ENCODE measurements around the gene TDRD7.
A peak's percentile ranks its signal among the peaks of the same experiment; 100 is the strongest.

Gene TDRD7

DNA sequence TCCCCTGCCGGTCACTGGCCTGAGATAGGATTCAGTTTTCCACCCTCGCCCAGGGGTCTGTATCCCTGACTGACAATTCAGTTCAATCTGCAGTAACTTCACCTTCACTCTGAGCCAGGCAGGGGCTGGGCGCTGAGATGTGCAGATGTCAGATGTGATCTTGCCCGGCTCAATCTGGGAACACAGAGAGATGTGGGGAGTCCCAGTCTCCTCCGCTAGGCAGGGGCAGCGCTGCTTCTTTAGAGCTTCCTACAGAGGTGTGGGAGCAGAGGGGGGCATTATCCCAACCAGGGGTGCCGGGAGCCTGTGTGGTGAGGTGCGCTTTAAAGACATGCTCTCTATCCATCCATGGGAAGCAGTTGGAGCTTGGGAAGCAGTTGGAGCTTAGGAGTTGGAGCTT, 104.2 kb downstream of the TDRD7 start:
- DNase-seq = peak in 14 of 42 donors; percentile 22 to 66 (median 45)
- intact Hi-C loops (cut with DNase I) = no loop called here

DNA sequence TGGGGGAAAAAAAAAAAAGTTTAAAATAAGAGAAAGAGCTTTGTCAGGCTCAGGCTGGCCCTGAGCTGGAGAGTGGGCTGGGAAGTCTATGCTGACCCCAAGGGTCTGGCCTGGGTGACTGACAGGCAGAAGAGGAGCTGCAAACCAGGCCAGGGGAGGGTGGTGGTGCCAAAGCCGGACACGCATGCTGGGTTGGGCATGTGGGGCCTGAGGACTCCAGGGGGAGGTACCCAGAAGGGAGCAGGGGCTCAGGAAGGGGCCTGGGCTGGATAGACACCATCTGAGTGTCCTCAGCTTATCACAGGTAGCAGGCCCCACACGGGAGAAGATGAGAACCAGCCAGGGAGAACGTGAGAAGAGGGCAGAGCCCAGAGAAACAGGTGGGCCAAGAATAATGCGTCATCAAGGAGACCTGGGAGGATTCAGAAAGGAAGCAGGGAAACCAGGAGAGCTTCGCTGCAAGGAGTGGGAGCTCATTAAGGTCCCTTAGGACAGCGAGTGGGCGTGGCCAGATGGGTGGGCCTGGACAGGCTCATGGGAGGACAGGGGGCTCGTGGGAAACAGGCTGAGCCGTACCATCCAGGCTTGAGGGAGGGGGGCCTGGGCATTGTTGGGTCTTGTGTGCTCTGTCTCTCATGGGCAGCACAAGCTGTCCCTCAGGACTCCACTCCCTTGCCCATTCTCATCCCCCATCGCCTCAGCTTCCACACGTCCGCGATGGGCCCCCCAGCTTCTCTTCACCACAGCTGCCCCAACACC, 105.6 kb downstream of the TDRD7 start:
- peak in 3 of 42 donors; percentile 13 to 29 (median 23) for DNase-seq
- intact Hi-C loops (cut with DNase I) = no loop called here

DNA sequence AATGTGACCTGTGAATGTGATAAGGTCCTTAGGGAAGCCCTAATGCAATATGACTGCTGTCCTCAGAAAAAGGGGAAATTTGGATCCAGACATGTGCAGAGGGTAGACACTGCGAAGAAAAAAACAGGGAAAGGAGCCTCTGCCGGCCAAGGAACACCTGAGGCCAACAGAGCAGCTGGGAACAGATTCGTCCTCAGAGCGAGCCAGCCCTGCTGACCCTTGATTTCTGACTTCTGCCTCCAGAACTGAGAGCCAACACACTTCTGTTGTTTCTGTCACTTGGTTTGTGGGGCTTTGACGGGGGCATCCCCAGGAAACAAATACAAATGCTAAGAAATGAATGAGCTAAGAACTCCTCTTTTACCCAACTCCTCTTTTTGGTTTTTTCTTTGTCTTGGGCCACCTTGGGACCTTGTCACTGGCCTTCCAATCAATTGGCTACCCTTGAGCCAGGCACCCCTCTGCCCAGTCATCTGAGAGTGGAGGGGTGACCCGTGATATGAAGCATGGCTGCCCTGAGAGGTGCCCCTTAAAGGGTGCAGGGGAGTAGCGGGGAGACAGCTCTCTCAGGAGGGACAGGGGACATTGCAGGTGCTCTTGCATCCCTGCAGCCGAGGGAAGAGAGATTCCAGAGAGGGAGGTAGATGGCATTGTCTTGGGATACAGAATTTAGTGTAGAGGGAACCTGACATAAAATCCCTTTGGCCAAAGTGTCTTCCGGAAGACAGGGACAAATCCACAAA, 106.4 kb downstream of the TDRD7 start:
- intact Hi-C loops (cut with DNase I) = no loop called here
- DNase-seq = peak in 3 of 42 donors; percentile 1 to 23 (median 22)

DNA sequence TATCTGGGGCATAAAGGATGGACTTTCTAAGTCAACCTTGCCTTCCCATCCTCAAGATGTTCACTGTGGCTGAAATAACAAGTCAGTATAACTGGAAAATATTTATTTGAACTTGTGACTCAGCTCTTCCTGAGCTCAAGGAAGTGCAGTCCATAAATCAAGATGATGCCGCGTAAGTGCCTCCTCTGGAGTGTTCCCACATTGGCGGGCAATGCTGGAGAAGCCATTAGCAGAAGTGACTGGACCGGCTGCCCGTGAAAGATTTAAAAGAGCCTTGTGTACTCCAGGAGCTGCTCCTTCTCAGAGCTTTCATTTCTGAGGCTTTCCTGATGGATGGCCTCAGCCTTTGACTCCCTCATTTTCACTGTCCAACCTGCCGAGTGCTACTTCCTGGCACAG, 107.0 kb downstream of the TDRD7 start:
- peak in 3 of 42 donors; percentile 11 to 29 (median 27) for DNase-seq
- intact Hi-C loops (cut with DNase I) = no loop called here

DNA sequence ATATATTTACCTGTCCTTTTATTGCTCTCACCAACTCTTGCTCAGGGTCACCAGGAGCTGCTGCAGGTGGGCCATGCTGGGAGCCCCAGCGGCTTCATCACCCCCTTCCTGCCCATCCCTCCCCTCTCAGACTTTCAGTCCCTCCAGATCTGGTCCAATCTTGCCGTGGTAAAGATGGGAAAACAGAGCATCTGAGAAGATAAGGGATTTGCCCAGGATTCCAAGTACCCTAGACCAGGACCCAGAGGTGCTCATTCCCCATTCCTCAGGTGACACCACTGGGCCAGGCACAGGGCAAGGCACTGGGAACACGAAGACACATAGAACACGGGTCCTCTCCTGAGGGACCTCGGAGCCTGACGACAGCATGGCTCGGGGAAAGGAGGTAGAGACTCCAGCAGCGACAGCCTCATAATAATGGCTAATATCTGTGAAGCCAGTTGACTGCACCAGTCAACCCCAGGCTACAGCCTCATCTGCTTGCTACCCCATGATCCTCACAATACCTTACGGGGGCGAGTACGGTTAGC, 107.6 kb downstream of the TDRD7 start:
- peak in 2 of 42 donors; percentile 3 to 22 for DNase-seq
- intact Hi-C loops (cut with DNase I) = no loop called here

DNA sequence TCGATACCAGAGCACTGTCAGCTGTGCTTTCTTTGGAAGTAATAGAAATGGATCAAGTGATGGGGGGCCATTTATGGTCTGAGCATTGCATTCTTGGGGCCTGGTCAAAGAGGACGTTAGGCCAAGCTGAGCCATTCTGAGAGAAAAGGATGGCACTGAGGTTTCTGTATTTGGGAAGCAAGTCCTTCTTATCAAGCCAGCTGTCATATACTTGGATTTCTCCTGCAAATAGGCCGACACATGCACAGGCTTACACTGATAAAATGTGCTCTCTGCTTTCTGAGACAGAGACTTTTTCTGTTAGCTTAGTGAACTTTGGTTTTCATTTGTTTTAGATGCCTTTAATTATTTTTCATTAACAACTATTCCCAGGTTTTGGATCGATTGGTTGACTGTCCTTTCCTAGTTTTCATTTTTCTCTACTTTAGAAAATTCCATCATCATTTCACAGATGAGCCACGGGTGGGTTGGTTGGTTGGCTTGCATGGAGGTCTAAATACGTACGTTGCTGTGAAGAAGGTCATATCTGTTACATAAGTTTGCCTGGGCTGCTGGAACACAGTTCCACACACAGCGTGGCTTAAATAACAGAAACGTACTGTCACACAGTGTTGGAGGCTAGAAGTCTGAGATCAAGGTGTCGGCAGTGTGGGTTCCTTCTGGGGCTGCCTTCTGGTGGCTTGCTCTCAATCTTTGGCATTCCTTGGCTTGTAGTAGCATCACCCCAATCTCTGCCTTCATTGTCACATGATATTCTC, 109.9 kb downstream of the TDRD7 start:
- intact Hi-C loops (cut with DNase I) = no loop called here
- DNase-seq = peak in 5 of 42 donors; percentile 2 to 26 (median 7)

DNA sequence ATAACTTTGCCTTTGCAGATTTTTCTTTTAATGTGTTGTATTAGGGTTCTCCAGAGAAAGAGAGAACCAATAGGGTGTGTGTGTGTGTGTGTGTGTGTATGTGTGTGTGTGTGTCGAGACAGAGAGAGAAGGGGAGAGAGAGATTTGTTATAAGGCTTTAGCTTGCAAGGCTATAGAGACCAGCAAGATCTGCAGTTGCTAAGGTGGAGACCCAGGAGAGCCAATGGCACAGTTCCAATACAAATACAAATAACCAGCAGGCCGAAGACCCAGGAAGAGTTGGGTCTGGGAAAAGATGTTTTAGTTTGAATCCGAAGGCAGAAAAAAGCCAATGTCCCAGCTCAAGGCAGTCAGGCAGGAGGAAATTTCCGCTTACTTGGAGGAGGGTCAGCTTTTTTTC, 112.5 kb downstream of the TDRD7 start:
- DNase-seq = no peak
- intact Hi-C loops (cut with DNase I) = no loop called here

DNA sequence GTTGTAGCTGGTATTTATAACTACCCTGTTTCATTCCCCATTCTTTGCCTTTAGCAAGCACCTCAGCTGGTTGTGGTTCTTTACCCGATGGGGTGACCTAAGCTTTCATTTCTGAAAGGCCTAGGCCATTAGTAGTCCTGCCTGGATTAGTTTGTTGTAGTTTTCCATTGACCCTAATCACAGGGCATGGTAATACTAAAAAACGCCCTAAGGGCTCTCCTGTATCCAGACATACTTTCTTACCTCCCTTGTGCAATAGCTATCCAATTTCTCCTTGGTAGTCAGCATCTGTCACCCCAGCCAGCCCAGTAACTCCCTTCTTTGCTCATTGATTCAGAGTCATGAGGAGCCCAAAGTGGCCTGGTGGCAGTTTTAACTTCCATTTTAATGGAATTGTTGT, 113.6 kb downstream of the TDRD7 start:
- intact Hi-C loops (cut with DNase I) = no loop called here

DNA sequence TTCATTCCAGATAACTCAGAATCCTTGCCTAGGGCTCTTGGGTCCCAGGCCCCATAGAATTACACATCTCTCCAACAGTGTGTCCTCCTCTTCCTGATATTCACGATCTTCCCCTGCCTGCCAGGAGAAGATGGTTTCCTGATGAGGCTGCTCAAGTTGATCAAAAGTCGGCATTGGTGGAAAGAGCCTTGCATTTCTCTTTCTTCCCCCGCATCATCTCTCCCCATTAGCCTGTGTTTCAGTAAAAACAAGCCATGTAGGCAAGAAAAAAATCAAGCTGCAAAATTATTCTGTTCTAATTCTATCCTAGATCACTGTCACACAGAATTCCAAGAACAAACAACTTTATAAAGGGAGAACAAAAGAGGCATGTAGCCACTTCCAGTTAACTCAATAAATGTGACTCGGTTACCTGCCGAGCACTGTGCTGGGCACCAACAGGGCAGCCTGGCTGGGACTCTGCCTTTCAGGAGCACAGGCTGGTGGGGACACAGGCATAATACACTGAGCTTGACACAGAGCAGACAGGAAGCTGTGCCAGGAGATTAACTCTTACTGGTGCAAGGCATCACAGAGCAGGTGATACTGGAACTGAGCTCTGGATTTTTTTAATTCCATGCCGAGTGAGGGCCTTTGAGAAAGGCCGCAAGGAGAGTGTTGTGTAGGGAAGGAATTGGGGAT, 115.1 kb downstream of the TDRD7 start:
- peak in 7 of 42 donors; percentile 28 to 62 (median 41) for DNase-seq
- intact Hi-C loops (cut with DNase I) = no loop called here

More for the DNA sequence above, 113.6 kb downstream of the TDRD7 start:
- peak in 1 of 42 donors; percentile 2 for DNase-seq

DNA sequence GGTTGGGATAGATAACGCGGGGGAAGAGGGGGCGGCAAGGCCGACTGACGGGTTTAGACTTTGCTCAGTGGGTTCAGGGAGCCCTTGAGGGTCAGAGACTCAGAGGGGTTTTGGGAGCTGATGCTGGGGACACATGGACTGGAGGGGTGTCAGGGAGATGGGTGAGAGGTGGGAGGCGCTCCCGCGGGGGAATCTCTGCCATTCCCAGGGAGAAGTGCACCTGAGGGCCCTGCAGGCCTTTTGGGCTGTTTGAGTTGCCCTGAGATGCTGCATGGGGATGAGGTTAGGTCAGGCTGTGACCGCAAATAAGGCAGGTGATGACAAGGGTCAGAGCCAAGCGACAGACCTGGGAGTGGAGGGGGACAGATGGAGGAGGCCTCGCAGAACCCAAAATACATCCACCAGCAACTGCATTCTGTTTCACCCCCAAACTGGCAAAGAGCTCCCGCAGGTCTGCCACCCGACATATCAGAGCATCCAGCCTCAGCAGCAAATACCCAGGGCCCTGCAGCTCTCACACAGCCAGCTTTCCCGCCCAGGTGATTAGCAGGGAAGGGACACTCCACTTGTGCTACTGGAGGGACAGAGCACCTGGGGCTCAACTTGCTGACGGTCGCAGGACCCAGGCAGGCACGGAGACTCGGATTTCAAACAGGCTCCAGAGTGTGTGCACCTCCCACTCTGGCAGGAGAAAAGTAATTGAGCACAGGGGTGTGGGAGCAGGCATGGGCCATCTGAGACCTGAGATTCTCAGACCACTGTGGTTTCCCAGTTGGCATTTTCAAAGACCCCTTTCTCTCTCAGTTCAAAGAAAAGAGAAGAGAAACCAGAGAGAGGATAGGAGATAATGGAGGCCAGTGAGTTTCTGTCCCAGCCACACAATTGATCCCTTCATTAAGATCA, 116.0 kb downstream of the TDRD7 start:
- peak in 1 of 42 donors; percentile 27 for DNase-seq
- intact Hi-C loops (cut with DNase I) = no loop called here

DNA sequence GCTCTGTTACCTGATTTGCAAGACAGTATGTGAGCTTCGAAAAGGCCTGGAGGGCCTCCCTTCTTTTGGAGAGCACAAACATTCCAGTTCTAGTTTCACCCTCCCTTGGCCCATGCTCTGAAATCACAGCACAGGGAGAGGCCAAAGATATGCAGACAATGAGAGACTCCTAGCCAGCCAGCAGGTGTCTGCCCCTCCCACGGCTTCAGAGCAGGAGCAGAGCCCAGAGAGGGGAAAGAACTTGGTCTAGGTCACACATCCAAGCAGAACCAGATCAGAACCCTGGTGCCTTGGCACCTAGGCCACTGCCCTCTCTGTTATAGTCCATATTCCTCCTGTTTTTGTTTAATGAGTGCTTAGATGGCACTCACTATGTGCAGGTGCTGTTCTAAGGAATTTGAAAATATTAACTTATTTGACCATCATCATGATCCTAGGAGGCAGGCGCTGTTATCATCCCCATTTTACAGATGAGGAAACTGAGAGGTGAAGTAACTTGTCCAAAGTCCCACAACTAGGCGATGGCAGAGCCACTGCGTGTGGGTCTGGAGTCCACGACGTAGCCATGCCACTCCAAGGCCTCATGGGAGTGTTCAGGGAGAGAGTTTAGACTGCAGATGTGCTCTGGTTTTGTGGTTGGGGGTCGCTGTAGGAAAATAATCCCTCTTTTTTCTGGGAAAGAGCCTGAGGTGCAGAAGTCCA, 116.8 kb downstream of the TDRD7 start:
- intact Hi-C loops (cut with DNase I) = no loop called here
- peak in 1 of 42 donors; percentile 21 for DNase-seq

DNA sequence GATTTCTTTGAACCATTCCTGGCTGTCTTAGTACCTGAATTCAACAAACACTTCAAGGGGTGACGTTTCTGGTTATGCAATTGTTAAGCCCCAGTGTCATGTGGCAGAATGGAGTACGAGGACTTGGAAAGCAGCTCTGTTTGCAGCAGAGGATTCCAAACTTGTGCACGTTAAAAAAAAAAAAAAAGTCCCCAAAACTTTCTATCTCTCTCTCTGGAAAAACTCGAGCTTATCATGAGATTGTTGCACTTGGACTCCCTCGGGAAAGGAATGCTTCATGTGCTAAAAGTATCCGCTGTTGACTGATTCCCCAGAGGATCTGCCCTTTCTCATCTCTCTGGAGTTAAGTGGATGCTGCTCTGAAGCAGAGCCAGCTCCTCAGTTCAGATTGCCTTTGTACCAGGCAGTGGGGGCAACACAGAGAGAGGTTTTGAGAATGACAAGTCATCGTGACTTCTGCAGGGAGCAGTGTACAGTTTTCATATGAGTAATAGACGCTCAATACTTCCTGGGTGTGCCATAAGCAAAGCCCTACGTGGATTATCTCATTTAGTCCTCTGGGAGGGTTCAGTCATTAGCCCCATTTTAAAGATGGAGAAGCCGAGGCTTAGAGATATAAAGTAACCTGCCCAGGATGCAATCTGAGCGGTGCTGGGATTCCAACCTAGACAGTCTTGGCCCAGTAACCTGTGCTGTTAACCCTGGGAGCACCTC, 117.6 kb downstream of the TDRD7 start:
- intact Hi-C loops (cut with DNase I) = no loop called here
- DNase-seq = peak in 18 of 42 donors; percentile 19 to 67 (median 45)

DNA sequence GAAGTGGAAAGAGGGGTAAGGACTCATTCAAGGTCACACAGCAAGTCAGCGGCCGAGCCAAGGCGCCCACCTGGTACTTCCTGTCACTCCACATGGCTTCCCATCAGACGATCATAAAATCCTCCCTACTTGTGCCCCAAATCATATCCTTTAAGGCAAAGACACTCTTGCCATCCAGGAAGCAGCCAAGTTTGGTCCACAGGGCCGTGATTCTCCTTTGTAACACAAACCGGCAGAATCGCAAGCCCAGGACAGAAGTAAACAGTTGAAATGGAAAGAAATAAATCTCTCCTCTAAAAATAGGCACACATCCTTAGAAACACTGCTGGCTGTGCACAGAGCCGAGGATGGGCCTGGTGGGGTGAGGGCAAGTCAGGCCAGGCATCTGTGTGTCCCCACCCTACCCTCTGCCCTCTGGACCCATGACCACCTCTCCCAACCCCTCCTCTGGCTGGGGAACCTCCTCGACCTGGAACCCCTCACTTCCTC, 120.0 kb downstream of the TDRD7 start:
- peak in 1 of 42 donors; percentile 20 for DNase-seq
- intact Hi-C loops (cut with DNase I) = no loop called here

DNA sequence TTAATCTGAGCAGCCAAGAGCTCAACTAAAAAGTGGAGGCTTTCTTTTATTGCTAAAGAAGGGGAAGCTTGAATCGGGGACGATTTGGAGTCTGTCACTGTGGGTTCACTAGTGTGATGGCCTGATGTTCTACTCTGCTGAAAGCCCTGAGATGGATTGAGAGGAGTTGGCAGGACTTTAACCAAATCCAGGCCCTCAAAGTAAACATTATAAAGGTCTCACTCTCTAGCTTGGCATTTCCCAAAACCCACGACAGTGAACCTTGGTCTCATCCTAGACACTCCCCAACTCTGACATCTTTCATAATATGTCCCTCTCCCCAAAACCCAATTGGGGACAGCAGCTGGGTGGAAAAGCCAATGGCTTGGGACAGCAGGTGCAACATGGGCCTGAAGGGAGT, 122.3 kb downstream of the TDRD7 start:
- DNase-seq = peak in 1 of 42 donors; percentile 1
- intact Hi-C loops (cut with DNase I) = no loop called here

DNA sequence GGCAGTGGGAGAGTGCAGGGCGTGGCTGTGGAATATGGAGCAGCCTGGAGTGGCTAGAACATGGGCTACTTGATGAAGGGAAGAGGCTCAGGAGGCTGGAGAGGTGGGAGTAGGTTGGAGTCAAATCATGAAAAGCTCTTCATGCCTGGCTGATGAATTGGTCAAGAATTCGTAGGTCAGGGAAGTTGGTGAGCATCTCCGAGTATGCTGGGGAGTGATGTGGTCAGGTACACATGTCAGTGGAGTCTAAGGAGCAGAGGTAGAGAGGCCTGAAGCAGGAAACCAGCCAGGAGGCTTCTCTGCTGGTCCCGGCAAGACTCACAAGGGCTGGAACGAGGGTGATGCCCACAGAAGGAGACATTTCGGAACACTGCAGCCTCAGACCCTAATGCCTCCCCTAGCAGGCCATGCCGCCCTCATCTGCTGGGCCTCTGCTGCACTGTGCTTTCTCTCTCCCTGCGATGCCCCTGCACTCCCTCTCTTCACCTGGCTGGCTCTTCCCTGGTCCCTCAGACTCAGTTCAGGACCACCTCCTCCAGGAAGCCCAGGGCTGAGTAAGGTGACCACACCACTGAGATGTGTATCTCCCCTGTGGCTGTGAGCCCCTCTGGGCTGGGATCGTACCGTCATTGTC, 123.2 kb downstream of the TDRD7 start:
- DNase-seq = peak in 2 of 42 donors; percentile 11 to 19
- intact Hi-C loops (cut with DNase I) = no loop called here

DNA sequence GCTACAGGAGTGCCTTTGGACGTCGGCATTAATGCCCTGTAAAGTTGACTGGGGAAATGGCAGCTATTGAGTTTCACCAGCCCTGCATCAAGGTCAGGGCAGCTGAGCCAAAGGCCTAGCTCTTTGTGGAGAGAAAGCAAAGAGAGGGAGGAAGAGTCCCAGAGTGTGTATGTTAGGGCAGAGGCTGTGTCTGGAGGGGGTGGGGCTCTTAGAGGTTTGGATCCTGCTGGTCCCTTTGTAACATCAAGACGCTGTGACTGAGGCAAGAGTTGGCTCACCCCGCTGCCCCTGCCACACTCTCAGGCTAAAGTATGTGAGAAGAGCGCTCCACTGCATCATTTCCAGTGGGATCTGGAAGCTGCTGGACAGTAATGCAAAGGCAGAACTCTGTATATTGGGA, 123.9 kb downstream of the TDRD7 start:
- peak in 1 of 42 donors; percentile 11 for DNase-seq
- intact Hi-C loops (cut with DNase I) = no loop called here

Measured in head of caudate nucleus (tissue), 42 donors.